ENCODE data around the gene ARID2. TPM values are rescaled to one million over a fixed set of nuclear protein-coding genes. Genes with fewer than 3 reads are reported as not detected.

ARID2 gene
- polyA plus RNA-seq, 2 donors: 5.0 to 8.5 TPM

DNA sequence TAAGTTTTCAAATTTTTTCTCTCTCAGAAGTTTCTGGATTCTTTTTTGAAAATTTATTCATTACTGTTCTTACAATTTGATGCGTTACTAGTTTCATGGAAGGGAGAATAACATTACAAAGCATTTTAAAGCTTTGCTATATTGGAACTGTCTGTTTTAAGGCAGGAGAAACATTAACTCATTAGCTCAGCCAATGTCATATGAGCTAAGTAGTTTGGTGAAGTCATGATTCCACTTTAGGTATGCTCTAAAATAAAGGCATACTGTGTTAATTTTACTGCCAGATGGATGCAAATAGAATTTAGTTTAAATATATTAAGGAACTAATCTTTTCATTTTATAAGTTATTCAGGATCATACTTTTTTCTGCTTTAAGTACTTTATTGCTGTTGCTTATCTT, 46.0 kb downstream of the ARID2 start:
- H3K27ac ChIP-seq (ENCODE audit: low read depth in 2 of 2, low read length in 1 of 2): no peak overlapping the region
- no peaks in the 10 kb centered on the region for H3K27me3 ChIP-seq (ENCODE audit: control insufficient read depth in 1 of 2, insufficient read depth in 2 of 2, low read length in 2 of 2)
- H3K9me3 ChIP-seq (ENCODE audit: control insufficient read depth in 2 of 2, insufficient read depth in 1 of 2, low read depth in 1 of 2, low read length in 1 of 2): no peaks in the 10 kb centered on the region
- 85 to 98% methylated on average over 1 of the region's 1 CpG for WGBS, 2 donors
- H3K36me3 ChIP-seq (ENCODE audit: control insufficient read depth in 2 of 2, insufficient read depth in 2 of 2, low read length in 1 of 2): no peaks in the 10 kb centered on the region
- H3K4me1 ChIP-seq (ENCODE audit: control insufficient read depth in 2 of 2, insufficient read depth in 2 of 2, low read length in 1 of 2): no peaks in the 10 kb centered on the region
- H3K4me3 ChIP-seq (ENCODE audit: low read depth in 1 of 2, low read length in 2 of 2): no peak overlapping the region

DNA sequence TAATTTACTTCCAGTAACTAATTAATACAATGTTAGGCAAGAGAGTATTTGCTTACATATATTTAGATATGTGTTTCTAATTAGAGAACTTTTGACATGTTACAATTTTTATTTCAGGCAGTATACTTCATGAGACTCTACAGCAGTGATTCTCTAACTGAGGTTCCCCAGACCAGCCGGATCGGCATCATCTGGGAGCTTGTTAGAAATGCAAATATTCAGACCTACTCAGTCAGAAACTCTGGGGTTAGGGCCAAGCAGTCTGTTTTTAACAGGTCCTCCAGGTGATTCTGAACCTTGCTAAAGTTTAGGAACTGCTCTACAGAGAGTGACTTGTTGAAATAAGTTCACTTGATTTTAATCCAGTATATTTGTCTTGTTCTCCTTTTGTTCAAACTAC, 46.5 kb downstream of the ARID2 start:
- Histone ChIP-seq H3K27ac (ENCODE audit: low read depth in 2 of 2, low read length in 1 of 2) (no peak overlapping the region), H3K27me3 (ENCODE audit: control insufficient read depth in 1 of 2, insufficient read depth in 2 of 2, low read length in 2 of 2) (no peaks in the 10 kb centered on the region), H3K4me1 (ENCODE audit: control insufficient read depth in 2 of 2, insufficient read depth in 2 of 2, low read length in 1 of 2) (no peaks in the 10 kb centered on the region), H3K4me3 (ENCODE audit: low read depth in 1 of 2, low read length in 2 of 2) (no peak overlapping the region), H3K36me3 (ENCODE audit: control insufficient read depth in 2 of 2, insufficient read depth in 2 of 2, low read length in 1 of 2) (no peaks in the 10 kb centered on the region), H3K9me3 (ENCODE audit: control insufficient read depth in 2 of 2, insufficient read depth in 1 of 2, low read depth in 1 of 2, low read length in 1 of 2) (no peaks in the 10 kb centered on the region)
- whole genome bisulfite sequencing, 2 donors: 44 to 59% methylated on average over 2 of the region's 2 CpGs

DNA sequence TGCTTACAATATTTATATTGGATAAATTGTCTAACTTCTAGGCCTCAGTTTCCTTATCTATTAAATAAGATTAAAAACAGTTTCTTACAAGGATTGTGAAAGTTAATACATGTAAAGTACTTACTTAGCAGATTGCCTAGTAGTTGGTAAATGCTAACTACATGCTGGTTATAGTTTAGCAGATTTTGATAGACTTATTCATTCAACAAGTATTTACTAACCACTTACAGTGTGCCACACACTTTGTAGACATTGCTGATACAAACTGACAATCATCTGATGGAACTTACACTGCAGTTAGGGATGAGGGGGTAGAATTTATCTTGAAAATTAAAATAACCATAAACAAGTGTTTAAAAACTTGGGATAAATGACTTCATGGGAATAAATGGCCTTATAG, 50.4 kb downstream of the ARID2 start:
- Histone ChIP-seq H3K27ac (ENCODE audit: low read depth in 2 of 2, low read length in 1 of 2) (no peak overlapping the region), H3K4me3 (ENCODE audit: low read depth in 1 of 2, low read length in 2 of 2) (no peak overlapping the region), H3K9me3 (ENCODE audit: control insufficient read depth in 2 of 2, insufficient read depth in 1 of 2, low read depth in 1 of 2, low read length in 1 of 2) (no peaks in the 10 kb centered on the region), H3K36me3 (ENCODE audit: control insufficient read depth in 2 of 2, insufficient read depth in 2 of 2, low read length in 1 of 2) (no peaks in the 10 kb centered on the region), H3K27me3 (ENCODE audit: control insufficient read depth in 1 of 2, insufficient read depth in 2 of 2, low read length in 2 of 2) (no peaks in the 10 kb centered on the region), H3K4me1 (ENCODE audit: control insufficient read depth in 2 of 2, insufficient read depth in 2 of 2, low read length in 1 of 2) (no peaks in the 10 kb centered on the region)

DNA sequence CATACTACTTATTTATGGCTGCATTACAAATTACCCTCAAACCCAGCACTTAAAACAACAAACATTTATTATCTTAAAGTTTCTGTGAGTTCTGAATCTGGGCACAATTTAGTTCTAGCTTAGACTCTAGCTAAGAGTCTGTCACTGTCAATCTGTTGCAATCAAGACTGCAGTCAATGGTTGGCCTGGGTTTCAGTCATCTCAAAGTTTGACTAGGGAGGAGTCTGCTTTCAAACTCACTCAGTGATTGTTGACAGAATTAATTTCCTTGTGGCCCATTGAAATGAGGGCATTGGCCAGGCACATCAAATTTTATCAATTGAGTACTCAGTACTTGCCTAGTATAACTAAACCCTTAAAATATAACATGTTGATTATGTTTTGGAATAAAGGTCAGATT, 51.6 kb downstream of the ARID2 start:
- H3K4me3 ChIP-seq (ENCODE audit: low read depth in 1 of 2, low read length in 2 of 2): no peak overlapping the region
- no peaks in the 10 kb centered on the region for H3K4me1 ChIP-seq (ENCODE audit: control insufficient read depth in 2 of 2, insufficient read depth in 2 of 2, low read length in 1 of 2)
- H3K9me3 ChIP-seq (ENCODE audit: control insufficient read depth in 2 of 2, insufficient read depth in 1 of 2, low read depth in 1 of 2, low read length in 1 of 2): no peaks in the 10 kb centered on the region
- no peaks in the 10 kb centered on the region for H3K27me3 ChIP-seq (ENCODE audit: control insufficient read depth in 1 of 2, insufficient read depth in 2 of 2, low read length in 2 of 2)
- no peak overlapping the region for H3K27ac ChIP-seq (ENCODE audit: low read depth in 2 of 2, low read length in 1 of 2)
- no peaks in the 10 kb centered on the region for H3K36me3 ChIP-seq (ENCODE audit: control insufficient read depth in 2 of 2, insufficient read depth in 2 of 2, low read length in 1 of 2)

DNA sequence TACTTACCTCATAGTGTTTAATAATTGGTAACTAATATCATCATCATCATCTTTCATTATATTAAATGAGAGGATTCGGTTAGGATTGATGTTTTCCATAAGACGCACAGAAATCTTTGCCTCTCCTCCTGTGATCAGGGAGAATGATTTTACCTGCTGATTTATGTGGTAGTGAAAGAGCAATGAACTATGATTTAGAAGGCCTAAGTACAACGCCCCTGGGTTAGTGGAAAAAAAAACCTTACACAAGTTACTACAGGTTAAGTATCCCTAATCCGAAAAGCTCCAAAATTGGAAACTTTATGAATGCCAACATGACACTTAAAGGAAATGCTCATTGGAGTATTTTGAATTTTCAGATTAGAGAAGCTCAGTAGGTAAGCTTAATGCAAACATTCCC, 55.8 kb downstream of the ARID2 start:
- Histone ChIP-seq H3K36me3 (ENCODE audit: control insufficient read depth in 2 of 2, insufficient read depth in 2 of 2, low read length in 1 of 2) (no peaks in the 10 kb centered on the region), H3K4me3 (ENCODE audit: low read depth in 1 of 2, low read length in 2 of 2) (no peak overlapping the region), H3K27ac (ENCODE audit: low read depth in 2 of 2, low read length in 1 of 2) (no peak overlapping the region), H3K27me3 (ENCODE audit: control insufficient read depth in 1 of 2, insufficient read depth in 2 of 2, low read length in 2 of 2) (no peaks in the 10 kb centered on the region), H3K9me3 (ENCODE audit: control insufficient read depth in 2 of 2, insufficient read depth in 1 of 2, low read depth in 1 of 2, low read length in 1 of 2) (no peaks in the 10 kb centered on the region), H3K4me1 (ENCODE audit: control insufficient read depth in 2 of 2, insufficient read depth in 2 of 2, low read length in 1 of 2) (no peaks in the 10 kb centered on the region)
- WGBS, 2 donors: 75 to 84% methylated on average over 4 of the region's 4 CpGs

DNA sequence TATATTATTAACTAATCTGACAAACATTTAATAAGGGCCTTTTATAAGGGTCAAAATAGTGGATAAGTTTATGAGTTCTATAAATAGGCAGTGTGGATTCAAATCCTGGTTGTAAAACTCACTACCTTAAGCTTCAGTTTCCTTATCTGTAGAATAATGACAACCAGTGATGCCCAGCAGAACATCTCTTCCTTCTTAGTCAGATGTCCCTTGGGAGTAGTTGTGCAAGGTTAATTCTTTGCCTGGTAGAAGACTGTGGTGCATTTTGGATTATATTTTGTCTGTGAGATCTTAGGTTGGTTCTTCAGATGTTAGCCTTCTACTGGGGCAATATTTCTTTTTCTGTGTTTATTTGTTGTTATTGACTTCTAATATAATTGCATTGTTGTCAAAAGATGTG, 59.5 kb downstream of the ARID2 start:
- no peaks in the 10 kb centered on the region for H3K4me1 ChIP-seq (ENCODE audit: control insufficient read depth in 2 of 2, insufficient read depth in 2 of 2, low read length in 1 of 2)
- H3K9me3 ChIP-seq (ENCODE audit: control insufficient read depth in 2 of 2, insufficient read depth in 1 of 2, low read depth in 1 of 2, low read length in 1 of 2): no peaks in the 10 kb centered on the region
- H3K36me3 ChIP-seq (ENCODE audit: control insufficient read depth in 2 of 2, insufficient read depth in 2 of 2, low read length in 1 of 2): no peaks in the 10 kb centered on the region
- H3K4me3 ChIP-seq (ENCODE audit: low read depth in 1 of 2, low read length in 2 of 2): no peak overlapping the region
- H3K27me3 ChIP-seq (ENCODE audit: control insufficient read depth in 1 of 2, insufficient read depth in 2 of 2, low read length in 2 of 2): no peaks in the 10 kb centered on the region
- no peak overlapping the region for H3K27ac ChIP-seq (ENCODE audit: low read depth in 2 of 2, low read length in 1 of 2)

DNA sequence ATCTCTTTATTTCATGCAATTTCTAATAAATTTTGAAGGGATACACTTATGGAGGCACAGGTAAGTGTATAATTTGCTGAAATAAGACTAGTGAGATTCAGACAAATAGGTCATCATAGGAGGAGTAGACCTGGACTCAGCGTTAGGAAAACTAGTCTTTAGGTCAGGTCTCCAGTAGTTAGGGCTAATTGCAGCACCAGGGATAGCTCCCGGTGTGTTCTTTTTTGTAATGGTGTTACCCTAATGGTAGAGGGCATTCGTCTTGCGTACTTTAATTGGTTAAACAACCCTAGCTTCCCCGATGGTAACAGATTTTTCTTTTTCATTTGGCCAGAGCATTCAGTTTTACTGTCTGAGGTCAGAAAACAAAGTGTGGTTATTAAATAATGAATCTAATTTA, 64.9 kb downstream of the ARID2 start:
- Histone ChIP-seq H3K27ac (ENCODE audit: low read depth in 2 of 2, low read length in 1 of 2) (no peak overlapping the region), H3K9me3 (ENCODE audit: control insufficient read depth in 2 of 2, insufficient read depth in 1 of 2, low read depth in 1 of 2, low read length in 1 of 2) (no peaks in the 10 kb centered on the region), H3K36me3 (ENCODE audit: control insufficient read depth in 2 of 2, insufficient read depth in 2 of 2, low read length in 1 of 2) (no peaks in the 10 kb centered on the region), H3K27me3 (ENCODE audit: control insufficient read depth in 1 of 2, insufficient read depth in 2 of 2, low read length in 2 of 2) (no peaks in the 10 kb centered on the region), H3K4me3 (ENCODE audit: low read depth in 1 of 2, low read length in 2 of 2) (no peak overlapping the region), H3K4me1 (ENCODE audit: control insufficient read depth in 2 of 2, insufficient read depth in 2 of 2, low read length in 1 of 2) (no peaks in the 10 kb centered on the region)
- WGBS, 2 donors: 92 to 93% methylated on average over 5 of the region's 5 CpGs

DNA sequence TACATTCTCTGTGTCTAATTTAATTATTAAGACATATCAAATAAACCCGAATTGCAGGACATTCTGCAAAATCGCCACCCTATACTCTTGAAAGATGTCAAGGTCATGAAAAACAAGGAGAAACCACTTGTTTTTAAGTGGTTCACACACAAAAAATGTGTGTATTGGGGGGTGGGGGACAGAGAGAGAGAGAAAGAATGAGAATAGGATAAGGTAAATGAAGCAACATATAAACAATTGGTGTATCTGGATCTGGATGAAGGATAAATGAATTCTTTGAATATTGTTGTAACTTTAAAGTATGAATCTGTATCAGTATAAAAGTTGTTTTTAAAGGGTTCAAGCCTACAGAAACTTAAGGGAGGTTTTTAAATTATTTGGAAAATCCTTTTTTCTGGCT, 72.1 kb downstream of the ARID2 start:
- Histone ChIP-seq H3K4me1 (ENCODE audit: control insufficient read depth in 2 of 2, insufficient read depth in 2 of 2, low read length in 1 of 2) (no peaks in the 10 kb centered on the region), H3K36me3 (ENCODE audit: control insufficient read depth in 2 of 2, insufficient read depth in 2 of 2, low read length in 1 of 2) (peaks cover 0 to 3% of the 10 kb centered on the region in 2 donors), H3K9me3 (ENCODE audit: control insufficient read depth in 2 of 2, insufficient read depth in 1 of 2, low read depth in 1 of 2, low read length in 1 of 2) (no peaks in the 10 kb centered on the region), H3K27me3 (ENCODE audit: control insufficient read depth in 1 of 2, insufficient read depth in 2 of 2, low read length in 2 of 2) (no peaks in the 10 kb centered on the region), H3K27ac (ENCODE audit: low read depth in 2 of 2, low read length in 1 of 2) (no peak overlapping the region), H3K4me3 (ENCODE audit: low read depth in 1 of 2, low read length in 2 of 2) (no peak overlapping the region)
- 98 to 99% methylated on average over 2 of the region's 2 CpGs for WGBS, 2 donors

DNA sequence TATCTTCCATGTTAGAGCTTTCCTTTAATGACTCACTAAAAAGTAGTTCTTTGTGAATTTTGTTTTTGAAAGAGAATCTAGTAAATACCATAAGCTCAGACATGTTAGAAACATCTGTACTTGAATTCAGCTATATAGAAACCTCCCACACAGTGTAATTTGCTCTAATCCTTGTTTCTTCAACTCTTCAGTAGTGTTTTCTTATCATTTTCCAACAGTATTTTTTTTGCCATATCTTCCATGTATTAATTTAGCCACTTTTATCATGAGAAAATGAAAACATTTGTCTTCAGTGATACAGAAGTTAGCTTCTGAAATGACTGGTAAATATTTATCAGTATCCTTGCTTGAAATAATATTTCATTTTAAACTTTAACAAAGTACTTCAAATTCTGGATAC, 73.6 kb downstream of the ARID2 start:
- no peak overlapping the region for H3K27ac ChIP-seq (ENCODE audit: low read depth in 2 of 2, low read length in 1 of 2)
- no peak overlapping the region for H3K4me3 ChIP-seq (ENCODE audit: low read depth in 1 of 2, low read length in 2 of 2)
- H3K27me3 ChIP-seq (ENCODE audit: control insufficient read depth in 1 of 2, insufficient read depth in 2 of 2, low read length in 2 of 2): no peaks in the 10 kb centered on the region
- no peaks in the 10 kb centered on the region for H3K4me1 ChIP-seq (ENCODE audit: control insufficient read depth in 2 of 2, insufficient read depth in 2 of 2, low read length in 1 of 2)
- peaks cover 0 to 3% of the 10 kb centered on the region in 2 donors for H3K36me3 ChIP-seq (ENCODE audit: control insufficient read depth in 2 of 2, insufficient read depth in 2 of 2, low read length in 1 of 2)
- H3K9me3 ChIP-seq (ENCODE audit: control insufficient read depth in 2 of 2, insufficient read depth in 1 of 2, low read depth in 1 of 2, low read length in 1 of 2): no peaks in the 10 kb centered on the region

DNA sequence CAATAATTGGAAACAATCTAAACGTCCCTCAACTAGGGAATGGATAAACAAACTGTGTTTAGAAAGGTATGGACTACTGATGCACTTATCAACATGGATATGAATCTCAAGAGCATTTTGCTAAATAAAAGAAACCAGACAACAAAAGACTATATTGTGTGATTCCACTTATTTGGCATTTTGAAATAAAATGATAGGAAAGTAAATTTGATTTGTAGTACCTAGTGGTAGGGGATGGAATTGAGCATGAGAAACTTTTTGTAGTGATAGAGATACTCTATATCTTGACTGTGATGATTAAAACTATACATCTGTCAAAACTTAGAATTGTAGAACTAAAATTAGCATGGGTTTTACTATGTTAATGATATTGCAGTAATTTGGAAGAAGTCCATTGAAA, 87.1 kb downstream of the ARID2 start:
- H3K9me3 ChIP-seq (ENCODE audit: control insufficient read depth in 2 of 2, insufficient read depth in 1 of 2, low read depth in 1 of 2, low read length in 1 of 2): no peaks in the 10 kb centered on the region
- no peaks in the 10 kb centered on the region for H3K4me1 ChIP-seq (ENCODE audit: control insufficient read depth in 2 of 2, insufficient read depth in 2 of 2, low read length in 1 of 2)
- 74 to 84% methylated on average over 1 of the region's 1 CpG for WGBS, 2 donors

More for the DNA sequence above, 87.1 kb downstream of the ARID2 start:
- H3K4me3 ChIP-seq (ENCODE audit: low read depth in 1 of 2, low read length in 2 of 2): no peak overlapping the region
- H3K27me3 ChIP-seq (ENCODE audit: control insufficient read depth in 1 of 2, insufficient read depth in 2 of 2, low read length in 2 of 2): no peaks in the 10 kb centered on the region
- H3K27ac ChIP-seq (ENCODE audit: low read depth in 2 of 2, low read length in 1 of 2): no peak overlapping the region
- no peaks in the 10 kb centered on the region for H3K36me3 ChIP-seq (ENCODE audit: control insufficient read depth in 2 of 2, insufficient read depth in 2 of 2, low read length in 1 of 2)
